GM12801 (cell line): ENCODE data around the gene LHFPL2.

ENCODE experiments used
- TF ChIP-seq, protein P1 (sequence below): IDR thresholded peaks from one replicate; pipeline ENCODE4 v1.5.1; 2011; ENCODE audit warnings: control low read depth; ENCODE audit not compliant: insufficient read length; ENCODE audit errors: extremely low read depth

The LHFPL2 gene

DNA sequence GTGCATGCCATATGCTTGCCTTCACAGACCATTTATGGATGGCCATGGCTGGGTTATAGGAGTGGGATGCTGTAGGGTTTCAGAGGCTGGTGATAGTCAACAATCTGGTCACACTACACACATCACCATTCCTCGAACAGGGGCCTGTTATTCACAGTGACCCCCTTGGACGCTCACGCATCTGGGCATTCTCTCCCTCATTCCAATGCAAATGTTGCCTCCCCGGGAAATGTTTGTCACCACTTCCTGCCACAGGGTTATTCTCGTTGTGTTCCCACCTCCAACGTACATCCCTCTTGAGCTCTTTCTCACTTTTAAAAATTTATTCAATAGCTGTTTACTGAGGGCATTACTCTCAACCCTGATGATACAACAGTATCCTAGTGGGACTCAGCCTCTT, 152.8 kb downstream of the LHFPL2 start:
- TF ChIP-seq, protein P1, sequence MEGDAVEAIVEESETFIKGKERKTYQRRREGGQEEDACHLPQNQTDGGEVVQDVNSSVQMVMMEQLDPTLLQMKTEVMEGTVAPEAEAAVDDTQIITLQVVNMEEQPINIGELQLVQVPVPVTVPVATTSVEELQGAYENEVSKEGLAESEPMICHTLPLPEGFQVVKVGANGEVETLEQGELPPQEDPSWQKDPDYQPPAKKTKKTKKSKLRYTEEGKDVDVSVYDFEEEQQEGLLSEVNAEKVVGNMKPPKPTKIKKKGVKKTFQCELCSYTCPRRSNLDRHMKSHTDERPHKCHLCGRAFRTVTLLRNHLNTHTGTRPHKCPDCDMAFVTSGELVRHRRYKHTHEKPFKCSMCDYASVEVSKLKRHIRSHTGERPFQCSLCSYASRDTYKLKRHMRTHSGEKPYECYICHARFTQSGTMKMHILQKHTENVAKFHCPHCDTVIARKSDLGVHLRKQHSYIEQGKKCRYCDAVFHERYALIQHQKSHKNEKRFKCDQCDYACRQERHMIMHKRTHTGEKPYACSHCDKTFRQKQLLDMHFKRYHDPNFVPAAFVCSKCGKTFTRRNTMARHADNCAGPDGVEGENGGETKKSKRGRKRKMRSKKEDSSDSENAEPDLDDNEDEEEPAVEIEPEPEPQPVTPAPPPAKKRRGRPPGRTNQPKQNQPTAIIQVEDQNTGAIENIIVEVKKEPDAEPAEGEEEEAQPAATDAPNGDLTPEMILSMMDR, result no peak

DNA sequence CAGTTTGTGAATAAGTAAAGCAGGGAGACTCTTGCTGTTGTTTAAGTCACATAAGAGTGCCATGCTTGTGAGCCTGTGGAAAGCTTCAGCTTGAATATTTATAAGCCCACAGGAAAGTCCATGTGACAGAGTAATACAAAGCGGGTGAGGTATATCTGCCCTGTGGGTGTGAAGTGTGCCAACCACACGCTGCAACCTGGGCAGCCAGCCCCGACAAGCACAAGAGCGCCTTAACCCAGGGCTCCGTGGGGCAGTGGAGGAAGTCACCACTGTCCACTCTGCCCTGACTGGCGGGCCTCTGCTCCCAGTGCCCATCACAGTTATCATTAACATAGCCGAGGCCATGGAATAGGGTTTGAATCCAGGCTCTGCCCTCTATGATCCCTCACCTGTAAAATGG, 155.9 kb downstream of the LHFPL2 start:
- TF ChIP-seq, protein P1, result no peak

DNA sequence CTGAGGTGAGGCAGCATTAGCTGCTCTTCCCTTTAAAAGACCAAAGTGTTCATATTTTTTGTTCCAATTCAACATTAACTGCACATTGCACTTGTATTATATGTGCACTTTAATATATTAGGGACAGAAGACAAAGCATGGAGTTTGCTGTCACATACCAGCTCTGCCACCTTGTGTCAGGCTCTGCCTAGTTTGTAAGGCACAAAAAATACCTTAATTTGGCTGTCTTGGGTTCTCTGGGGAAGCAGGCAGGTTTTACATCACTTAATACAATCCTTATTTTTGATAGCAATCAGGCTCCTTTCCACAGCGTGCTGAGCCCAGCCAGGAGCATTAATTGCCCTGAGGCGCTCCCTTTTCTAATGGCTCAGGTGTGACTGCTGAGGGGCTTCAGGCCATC, 156.3 kb downstream of the LHFPL2 start:
- TF ChIP-seq, protein P1, result no peak

DNA sequence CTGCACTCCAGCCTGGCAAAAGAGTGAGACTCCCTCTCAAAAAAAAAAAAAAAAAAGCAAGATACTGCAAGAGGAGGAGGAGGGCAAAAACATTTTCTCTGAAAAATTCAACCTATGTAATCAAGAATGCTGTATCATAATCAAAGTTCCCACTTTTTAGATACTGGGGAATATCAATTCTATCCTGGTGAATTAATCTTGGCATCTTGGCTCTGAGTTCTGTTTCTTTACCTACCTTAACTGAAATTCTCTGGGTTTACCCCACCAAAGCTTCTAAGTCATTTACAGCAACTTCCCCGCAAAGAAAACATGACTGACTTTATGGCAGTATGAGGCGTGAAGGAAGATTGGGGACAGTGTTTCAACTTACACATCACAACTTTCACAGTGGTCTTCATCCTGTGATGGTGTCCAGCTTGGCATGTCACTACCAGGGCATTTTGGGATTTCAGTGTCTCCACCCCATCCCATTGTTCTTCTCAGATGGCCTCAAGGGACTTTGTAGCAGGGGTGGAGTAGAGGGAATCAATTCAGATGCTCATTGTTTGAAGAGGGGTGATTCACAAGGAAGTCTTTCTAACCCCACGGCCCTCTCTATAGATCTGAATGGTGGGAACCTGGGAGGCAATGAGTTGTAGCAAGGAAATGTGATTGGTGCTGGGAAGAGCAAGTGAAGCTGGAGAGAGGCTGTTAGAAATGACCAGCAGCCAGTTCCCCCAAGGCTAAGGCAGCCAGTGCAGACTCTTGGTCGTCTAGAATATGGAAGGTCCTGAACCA, 157.7 kb downstream of the LHFPL2 start:
- TF ChIP-seq, protein P1, result no peak

DNA sequence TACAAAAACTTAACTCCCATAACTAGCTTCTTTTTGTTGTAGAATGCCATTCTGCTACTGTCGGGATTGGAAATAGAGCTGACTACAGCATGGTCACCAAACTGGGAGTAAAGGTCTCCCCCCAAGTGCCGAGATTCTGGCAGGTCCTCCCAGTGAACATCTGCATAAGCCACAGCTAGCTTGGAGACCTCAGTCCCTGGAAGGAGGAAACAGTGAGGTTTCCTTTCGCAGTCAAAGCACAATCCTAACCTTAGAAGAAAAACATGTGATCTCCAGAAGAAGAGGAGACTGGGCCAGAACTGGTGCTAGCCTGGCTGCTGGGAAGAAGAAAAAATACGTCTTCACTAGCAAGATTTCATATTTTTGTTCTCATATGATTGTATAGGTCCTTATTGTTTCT, 160.7 kb downstream of the LHFPL2 start:
- TF ChIP-seq, protein P1, result no peak

DNA sequence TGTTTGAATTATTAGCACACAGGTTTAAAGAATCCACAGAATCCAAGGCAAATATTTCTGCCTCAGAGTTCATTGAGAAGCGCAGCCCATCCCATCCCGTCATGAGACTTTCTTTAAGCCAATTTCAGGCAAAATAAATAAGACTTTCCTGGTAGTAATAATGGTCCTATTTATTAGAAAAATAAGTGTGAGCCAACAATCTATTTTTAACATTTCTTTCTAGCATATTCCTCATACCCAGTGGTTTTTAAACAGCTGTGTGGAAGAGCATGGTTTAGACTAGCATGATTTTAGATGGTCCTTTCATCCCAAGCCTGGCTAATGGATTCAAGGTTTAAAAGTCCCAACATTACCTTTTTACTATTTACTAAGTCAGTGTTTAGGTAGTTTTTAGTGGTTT, 162.4 kb downstream of the LHFPL2 start:
- TF ChIP-seq, protein P1, result no peak

DNA sequence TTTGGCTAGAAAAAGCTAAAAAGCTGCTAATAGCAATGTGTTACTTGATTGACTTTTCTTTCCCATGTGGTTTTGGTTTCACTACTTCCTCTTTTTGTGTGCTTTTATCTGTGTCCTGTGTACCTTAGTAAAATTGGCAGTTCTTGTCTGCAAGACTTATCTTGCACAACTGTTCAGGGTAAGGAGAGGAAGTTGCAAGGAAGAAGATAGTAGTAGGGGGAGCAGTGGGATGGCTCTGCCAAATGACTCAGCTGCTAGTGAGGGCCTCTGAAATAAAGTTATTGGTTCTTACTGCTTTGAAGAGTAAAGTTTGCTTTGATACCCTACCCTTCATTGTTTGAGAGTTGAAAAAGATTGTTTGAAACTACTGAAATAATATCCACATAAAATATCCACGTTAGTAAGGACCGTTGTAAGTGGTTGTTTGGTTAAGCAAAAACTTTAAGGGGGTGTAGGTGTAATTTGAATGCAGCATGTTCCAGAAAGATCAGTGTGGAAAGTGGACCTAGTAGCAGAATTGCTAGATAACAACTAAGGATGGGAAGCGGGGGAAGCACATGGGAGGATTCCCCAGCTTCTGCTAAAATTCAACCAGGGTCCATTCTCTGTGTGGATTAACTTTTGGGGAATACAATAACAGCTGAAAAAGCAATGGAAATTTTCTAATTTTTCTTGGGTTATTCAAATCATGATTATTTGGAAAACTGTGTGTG, 164.6 kb downstream of the LHFPL2 start:
- TF ChIP-seq, protein P1, result no peak
